GM10266 (cell line): ENCODE measurements around the gene FLII.

Experiments used
- DNase-seq: peaks from one replicate; pipeline ENCODE4 v3.0.0; 2012; ENCODE audit errors: extremely low spot score
- CTCF ChIP-seq: IDR thresholded peaks from 2 replicates; pipeline ENCODE4 v1.5.1; 2012; ENCODE audit warnings: mild to moderate bottlenecking, low read depth; ENCODE audit not compliant: control insufficient read depth, insufficient read depth; ENCODE audit errors: missing control alignments

FLII gene

GRCh38 chr17:18280766-18281371 is 22.3 kb upstream of the FLII start:
- TF ChIP-seq CTCF: no peak
- DNase-seq: no peak

GRCh38 chr17:18280249-18280648 is 21.7 kb upstream of the FLII start:
- DNase-seq: no peak
- no peak for TF ChIP-seq CTCF

DNA sequence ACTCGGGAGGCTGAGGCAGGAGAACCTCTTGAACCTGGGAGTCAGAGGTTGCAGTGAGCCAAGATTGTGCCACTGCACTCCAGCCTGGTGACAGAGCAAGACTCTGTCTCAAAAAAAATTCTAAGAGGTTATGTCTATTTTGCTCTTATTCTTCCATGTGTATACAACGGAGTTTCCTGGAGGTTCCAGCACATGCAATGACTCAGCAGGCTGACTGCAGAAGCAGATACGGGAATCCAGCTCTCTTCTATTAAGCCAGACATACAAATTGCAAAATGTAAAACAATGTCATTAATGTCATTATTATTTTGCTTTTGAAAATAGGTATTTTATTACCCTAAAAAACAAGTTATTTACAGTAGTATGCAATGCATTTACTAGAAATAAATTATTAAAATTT is 20.3 kb upstream of the FLII start:
- no peak for TF ChIP-seq CTCF

GRCh38 chr17:18277076-18277475 is 18.5 kb upstream of the FLII start:
- TF ChIP-seq CTCF: no peak
- no peak for DNase-seq

More for the DNA sequence above, 20.3 kb upstream of the FLII start:
- DNase-seq: no peak

DNA sequence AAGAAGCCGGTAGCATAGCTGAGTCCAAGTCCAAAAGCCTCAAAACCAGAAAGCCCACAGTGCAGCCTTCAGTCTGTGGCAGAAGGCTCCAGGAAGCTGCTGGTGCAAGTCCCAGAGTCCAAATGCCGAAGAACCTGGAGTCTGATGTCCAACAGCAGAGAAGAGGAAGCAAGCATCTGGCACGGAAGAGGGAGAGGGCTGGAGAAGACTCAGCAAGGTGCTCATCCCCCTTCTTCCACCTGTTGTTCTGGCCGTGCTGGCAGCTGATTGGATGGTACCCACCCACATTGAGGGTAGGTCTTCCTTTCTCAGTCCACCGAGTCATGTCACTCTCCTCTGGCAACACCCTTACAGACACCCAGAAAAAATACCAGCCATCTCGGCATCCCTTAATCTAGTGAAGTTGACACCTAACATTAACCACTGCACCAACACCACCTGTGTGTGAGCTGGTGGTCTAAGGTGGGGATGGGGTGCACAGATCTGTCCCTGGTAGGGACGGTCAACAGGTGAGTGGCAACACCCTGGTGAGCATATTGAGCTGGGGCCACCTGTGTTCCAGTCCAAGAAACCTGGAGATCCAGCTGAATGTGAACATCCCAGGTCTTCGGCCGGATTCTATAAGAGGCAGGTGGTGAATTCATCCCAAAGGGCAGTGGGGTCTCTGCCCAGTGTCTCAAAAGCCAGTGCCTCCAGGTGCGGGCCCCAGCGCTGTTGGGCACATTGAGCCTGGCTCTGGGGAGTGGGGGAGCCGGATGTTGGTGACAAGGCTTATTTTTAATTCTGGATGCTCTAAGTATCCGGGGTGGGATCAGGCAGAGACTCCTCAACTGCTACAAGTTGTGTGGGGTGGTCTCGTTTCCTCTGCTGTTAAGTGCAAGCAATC is 11.8 kb upstream of the FLII start:
- no peak for TF ChIP-seq CTCF
- DNase-seq: no peak

- no peak for DNase-seq
- no peak for TF ChIP-seq CTCF
Observed at GRCh38 chr17:18267927-18268711, 9.6 kb upstream of the FLII start.
